DLD1 (cell line): Measurements from ENCODE around the gene ZNF700.
"Not testable (repeated sequence)": the region's sequence is repeated elsewhere in the genome, so short reads cannot be mapped to it uniquely, and the experiment has no call there.

Experiments used
- in situ Hi-C: cut with HindIII; loops from 2 replicates; pipeline ENCODE4 v1.10.0; 2017; ENCODE audit warnings: low sequenced_read_pairs

Gene ZNF700

DNA sequence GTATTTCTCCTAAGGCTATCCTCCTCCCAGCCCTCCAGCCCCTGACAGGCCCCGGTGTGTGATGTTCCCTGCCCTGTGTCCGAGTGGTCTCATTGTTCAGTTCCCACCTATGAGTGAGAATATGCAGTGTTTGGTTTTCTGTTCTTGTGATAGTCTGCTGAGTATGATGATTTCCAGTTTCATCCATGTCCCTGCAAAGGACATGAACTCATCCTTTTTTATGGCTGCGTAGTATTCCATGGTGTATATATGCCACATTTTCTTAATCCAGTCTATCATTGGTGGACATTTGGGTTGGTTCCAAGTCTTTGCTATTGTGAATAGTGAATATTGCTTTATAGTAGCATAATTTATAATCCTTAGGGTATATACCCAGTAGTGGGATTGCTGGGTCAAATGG is 10.9 kb downstream of the ZNF700 start:
- in situ Hi-C loops, result not testable (repeated sequence)

DNA sequence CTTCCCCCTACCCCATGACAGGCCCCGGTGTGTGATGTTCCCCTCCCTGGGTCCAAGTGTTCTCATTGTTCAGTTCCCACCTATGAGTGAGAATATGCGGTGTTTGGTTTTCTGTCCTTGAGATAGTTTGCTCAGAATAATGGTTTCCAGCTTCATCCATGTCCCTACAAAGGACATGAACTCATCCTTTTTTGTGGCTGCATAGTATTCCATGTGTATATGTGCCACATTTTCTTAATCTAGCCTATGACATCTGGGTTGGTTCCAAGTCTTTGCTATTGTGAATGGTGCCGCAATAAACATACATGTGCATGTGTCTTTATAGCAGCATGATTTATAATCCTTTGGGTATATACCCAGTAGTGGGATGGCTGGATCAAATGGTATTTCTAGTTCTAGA is 13.5 kb downstream of the ZNF700 start:
- in situ Hi-C loops, result not testable (repeated sequence)

DNA sequence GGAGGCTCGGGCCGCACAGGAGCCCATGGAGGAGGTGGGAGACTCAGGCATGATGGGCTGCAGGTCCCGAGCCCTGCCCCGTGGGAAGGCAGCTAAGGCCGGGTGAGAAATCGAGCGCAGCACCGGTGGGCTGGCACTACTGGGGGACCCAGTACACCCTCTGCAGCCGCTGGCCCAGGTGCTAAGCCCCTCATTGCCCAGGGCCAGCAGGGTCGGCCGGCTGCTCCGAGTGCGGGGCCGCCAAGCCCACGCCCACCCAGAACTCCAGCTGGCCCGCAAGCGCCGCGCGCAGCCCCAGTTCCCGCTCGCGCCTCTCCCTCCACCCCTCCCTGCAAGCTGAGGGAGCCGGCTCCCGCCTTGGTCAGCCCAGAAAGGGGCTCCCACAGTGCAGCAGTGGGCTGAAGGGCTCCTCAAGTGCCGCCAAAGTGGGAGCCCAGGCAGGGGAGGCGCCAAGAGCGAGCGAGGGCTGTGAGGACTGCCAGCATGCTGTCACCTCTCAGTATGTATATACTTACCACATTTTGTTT is 16.5 kb downstream of the ZNF700 start:
- in situ Hi-C loops, result not testable (repeated sequence)

- in situ Hi-C loops, result no loop called here
These were observed 17.3 kb downstream of the ZNF700 start for GRCh38 chr19:11942008-11942842.

DNA sequence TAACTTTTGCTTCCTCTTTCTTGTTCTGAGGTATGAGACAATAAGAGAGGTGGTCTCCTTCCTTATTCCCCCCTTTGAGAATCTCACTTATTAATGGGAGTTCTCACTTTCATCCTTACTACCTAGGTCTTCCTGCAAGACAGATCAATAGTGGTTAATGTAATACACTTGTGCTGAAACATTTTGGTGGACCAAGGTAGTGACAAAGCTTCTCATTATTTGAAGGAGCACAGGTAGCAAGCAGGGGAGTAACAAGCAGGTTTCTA is 17.9 kb downstream of the ZNF700 start:
- in situ Hi-C loops, result no loop called here

GRCh38 chr19:11944656-11945055 is 19.7 kb downstream of the ZNF700 start:
- in situ Hi-C loops, result no loop called here

GRCh38 chr19:11948646-11949045 is 23.7 kb downstream of the ZNF700 start:
- in situ Hi-C loops, result no loop called here

- in situ Hi-C loops, result no loop called here
These were observed 24.3 kb downstream of the ZNF700 start for GRCh38 chr19:11949201-11949600.

DNA sequence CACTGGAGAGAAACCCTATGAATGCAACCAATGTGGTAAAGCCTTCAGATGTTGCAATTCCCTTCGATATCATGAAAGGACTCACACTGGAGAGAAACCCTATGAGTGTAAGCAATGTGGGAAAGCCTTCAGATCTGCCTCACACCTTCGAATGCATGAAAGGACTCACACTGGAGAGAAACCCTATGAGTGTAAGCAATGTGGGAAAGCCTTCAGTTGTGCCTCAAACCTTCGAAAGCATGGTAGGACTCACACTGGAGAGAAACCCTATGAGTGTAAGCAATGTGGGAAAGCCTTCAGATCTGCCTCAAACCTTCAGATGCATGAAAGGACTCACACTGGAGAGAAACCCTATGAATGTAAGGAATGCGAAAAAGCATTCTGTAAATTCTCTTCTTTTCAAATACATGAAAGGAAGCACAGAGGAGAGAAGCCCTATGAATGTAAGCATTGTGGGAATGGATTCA is 24.7 kb downstream of the ZNF700 start:
- in situ Hi-C loops, result not testable (repeated sequence)

DNA sequence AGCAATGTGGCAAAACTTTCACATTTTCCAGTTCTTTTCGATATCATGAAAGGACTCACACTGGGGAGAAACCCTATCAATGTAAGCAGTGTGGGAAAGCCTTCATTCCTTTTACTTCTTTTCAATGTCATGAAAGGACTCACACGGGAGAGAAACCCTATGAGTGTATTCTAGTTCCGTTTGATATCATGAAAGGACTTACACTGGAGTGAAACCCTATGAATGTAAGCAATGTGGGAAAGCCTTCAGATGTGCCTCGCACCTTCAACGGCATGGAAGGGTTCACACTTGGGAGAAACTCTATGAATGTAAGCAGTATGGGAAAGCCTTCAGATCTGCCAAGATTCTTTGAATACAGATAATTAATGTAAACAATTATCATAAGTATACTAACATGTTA is 25.4 kb downstream of the ZNF700 start:
- in situ Hi-C loops, result no loop called here

- in situ Hi-C loops, result no loop called here
These were observed 38.9 kb downstream of the ZNF700 start for GRCh38 chr19:11963566-11964355.

DNA sequence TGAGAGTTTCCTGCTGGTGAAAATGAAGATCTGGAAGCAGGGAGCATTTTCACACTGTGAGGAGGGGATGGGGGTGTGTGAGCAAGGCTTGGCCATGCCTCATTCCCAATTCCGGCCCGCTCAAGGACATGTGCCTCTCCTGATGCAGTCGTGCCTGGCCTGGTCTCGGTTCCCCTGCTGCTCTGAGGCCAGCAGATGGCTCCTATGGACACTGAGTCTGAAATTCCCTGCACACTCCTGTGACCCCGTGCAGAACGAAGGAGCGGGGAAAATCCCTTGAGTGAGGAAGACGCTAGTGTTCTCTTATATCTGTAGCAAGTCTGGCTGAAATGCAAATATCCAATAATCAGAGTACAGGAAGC is 39.6 kb downstream of the ZNF700 start:
- in situ Hi-C loops, result no loop called here

GRCh38 chr19:11964858-11965645 is 40.1 kb downstream of the ZNF700 start, which contains the start of gene ZNF763:
Gene ZNF763 (plus strand): TSS chr19:11965040. CDS start chr19:11965209, 169 bp downstream.
- in situ Hi-C loops, result no loop called here

GRCh38 chr19:11970174-11970573 is 45.3 kb downstream of the ZNF700 start:
- in situ Hi-C loops, result no loop called here

DNA sequence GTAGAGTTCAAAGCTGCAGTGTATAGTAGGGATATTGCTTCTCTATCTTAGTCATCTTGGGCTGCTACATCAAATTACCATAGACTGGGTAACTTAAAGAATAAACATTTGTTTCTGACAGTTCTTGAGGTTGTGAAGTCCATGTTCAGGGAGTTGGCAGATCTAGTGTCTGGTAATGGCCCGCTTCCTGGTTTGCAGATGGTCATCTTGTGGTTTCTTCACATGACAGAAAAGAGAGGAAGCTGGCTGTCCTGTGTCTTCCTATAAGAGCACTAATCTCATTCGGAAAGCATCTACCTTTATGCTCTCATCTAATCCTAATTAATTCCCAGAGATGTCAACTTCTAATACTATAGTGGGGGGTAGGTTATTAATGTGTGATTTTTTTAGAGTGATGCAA is 46.1 kb downstream of the ZNF700 start:
- in situ Hi-C loops, result no loop called here

DNA sequence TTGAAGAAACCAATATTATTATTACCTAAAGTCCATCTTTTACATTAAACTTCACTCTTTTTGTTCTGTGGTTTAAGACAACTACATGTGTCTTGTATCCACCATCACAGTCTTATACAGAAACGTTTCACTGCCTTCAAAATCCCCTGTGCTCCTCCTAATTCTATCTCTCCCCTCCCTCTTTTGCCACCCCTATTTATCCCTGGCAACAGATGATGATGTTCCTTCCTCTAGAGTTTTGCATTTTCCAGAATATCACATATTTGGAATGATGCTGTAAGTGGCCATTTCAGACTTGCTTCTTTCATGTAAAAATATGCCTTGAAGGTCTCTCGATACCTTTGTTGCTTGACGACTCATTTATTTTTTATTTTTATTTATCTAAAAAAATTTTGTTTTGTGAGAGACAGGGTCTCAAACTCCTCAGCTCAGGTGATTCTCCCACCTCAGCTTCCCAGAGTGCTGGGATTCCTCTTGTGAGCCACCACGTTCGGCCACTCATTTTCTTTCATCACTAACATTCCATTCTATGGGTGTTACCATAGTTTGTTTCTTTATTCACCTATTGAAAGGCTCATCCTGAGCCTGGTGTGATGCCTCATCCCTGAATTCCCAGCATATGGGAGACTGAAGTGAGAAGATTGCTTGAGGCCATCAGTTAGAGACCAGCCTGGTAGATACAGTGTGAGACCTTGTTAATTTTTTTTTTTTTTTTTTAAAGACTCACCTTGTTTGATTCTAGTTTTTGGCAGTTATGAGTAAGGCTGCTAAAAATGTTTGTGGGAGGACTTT is 48.3 kb downstream of the ZNF700 start:
- in situ Hi-C loops, result no loop called here

DNA sequence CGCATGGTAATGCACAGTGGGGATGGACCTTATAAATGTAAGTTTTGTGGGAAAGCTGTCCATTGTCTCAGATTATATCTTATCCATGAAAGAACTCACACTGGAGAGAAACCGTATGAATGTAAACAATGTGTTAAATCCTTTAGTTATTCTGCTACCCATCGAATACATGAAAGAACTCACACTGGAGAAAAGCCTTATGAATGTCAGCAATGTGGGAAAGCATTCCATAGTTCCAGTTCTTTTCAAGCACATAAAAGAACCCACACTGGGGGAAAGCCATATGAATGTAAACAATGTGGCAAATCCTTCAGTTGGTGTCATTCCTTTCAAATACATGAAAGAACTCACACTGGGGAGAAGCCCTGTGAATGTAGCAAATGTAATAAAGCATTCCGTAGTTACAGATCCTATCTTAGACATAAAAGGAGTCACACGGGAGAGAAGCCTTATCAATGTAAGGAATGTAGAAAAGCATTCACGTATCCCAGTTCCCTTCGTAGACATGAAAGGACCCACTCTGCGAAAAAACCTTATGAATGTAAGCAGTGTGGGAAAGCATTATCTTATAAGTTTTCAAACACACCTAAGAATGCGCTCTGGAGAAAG is 53.7 kb downstream of the ZNF700 start:
- in situ Hi-C loops, result no loop called here

GRCh38 chr19:11979527-11979926 is 54.6 kb downstream of the ZNF700 start:
- in situ Hi-C loops, result no loop called here

DNA sequence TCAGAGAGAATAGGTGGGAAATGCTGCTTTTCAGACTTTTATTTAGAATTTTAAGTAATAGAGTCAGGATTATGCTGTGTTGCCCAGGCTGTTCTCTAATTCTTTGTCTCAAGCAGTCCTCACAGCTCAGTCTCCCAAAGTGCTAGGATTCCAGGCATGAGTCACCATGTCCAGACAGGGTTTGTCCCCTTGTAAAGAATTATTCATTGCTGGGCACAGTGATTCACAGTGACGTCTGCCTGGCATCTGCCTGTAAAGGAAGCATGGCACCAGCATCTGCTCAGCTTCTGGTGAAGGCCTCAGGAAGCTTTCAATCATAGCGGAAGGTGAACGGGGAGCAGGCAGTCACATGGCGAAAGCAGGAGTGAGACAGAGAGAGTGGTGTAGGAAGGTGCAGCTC is 57.6 kb downstream of the ZNF700 start:
- in situ Hi-C loops, result no loop called here

- in situ Hi-C loops, result no loop called here
These were observed 60.1 kb downstream of the ZNF700 start for GRCh38 chr19:11984986-11985385.
